Posterior cingulate gyrus (tissue), 11 donors: Measurements from ENCODE around the gene ZZZ3.
"Not testable (repeated sequence)": the region's sequence is repeated elsewhere in the genome, so short reads cannot be mapped to it uniquely, and the experiment has no call there.

Experiments
- DNase-seq, 10 donors: peaks; one replicate each; pipeline versions ENCODE4 v3.0.0 to v3.0.0-alpha.2; 2020 to 2021; ENCODE audit warnings: mixed read lengths in 3 of 10
- intact Hi-C: fragments of 100-400 bp; cut with DNase I; formaldehyde crosslinking; loops from one replicate; pipeline ENCODE4 v1.15.1; 2023

ZZZ3 gene

GRCh38 chr1:77682460-77683159 is at the start of gene ZZZ3:
ZZZ3 (minus strand) TSS chr1:77682658; CDS start chr1:77633354, 49,304 bp downstream.
- DNase-seq, result peak; percentile 77 to 98 (median 84)
- intact Hi-C loops, result loop anchor here (2.0 to 10.0 kb wide), 4 partner anchors 112 to 534 kb away; partner anchors contain the start of gene AK5

- no peak for DNase-seq
- intact Hi-C loops, result no loop called here
Observed at GRCh38 chr1:77732090-77732489, 49.6 kb upstream of the ZZZ3 start.

GRCh38 chr1:77725706-77726105 is 43.2 kb upstream of the ZZZ3 start:
- no peak for DNase-seq
- intact Hi-C loops, result no loop called here

- intact Hi-C loops, result no loop called here
- DNase-seq, result no peak
Observed at GRCh38 chr1:77718181-77718580, 35.7 kb upstream of the ZZZ3 start.

- intact Hi-C loops, result no loop called here
- no peak for DNase-seq
Observed at GRCh38 chr1:77716065-77716464, 33.6 kb upstream of the ZZZ3 start.

- intact Hi-C loops, result no loop called here
- DNase-seq, result no peak
Observed at GRCh38 chr1:77709727-77710126, 27.3 kb upstream of the ZZZ3 start.

- intact Hi-C loops, result no loop called here
- DNase-seq, result no peak
Observed at GRCh38 chr1:77706321-77706720, 23.9 kb upstream of the ZZZ3 start.

GRCh38 chr1:77704736-77705135 is 22.3 kb upstream of the ZZZ3 start:
- DNase-seq, result no peak
- intact Hi-C loops, result no loop called here

GRCh38 chr1:77699673-77700072 is 17.2 kb upstream of the ZZZ3 start:
- DNase-seq, intact Hi-C loops: not testable (repeated sequence)

GRCh38 chr1:77697441-77697840 is 15.0 kb upstream of the ZZZ3 start:
- DNase-seq, result no peak
- intact Hi-C loops, result no loop called here

GRCh38 chr1:77688939-77689338 is 6.5 kb upstream of the ZZZ3 start:
- no peak for DNase-seq
- intact Hi-C loops, result loop anchor here (10.0 kb wide), 1 partner anchor 106 kb away; no protein-coding TSS in a partner anchor

GRCh38 chr1:77687519-77687906 is 5.1 kb upstream of the ZZZ3 start:
- DNase-seq, result no peak
- intact Hi-C loops, result loop anchor here (10.0 kb wide), 1 partner anchor 107 kb away; no protein-coding TSS in a partner anchor

GRCh38 chr1:77686796-77687518 is 4.5 kb upstream of the ZZZ3 start:
- DNase-seq, result peak in 1 of 10 donors; percentile 87
- intact Hi-C loops, result loop anchor here (10.0 kb wide), 1 partner anchor 108 kb away; no protein-coding TSS in a partner anchor

- intact Hi-C loops, result loop anchor here (2.0 to 10.0 kb wide), 4 partner anchors 111 to 535 kb away; partner anchors contain the start of gene AK5
- peak; percentile 81 to 99 (median 92) for DNase-seq
Observed at GRCh38 chr1:77683160-77684148, 996 bp upstream of the ZZZ3 start.

GRCh38 chr1:77680173-77680572 is 2.3 kb downstream of the ZZZ3 start:
- no peak for DNase-seq
- intact Hi-C loops, result loop anchor here (5.0 to 10.0 kb wide), 3 partner anchors 115 to 398 kb away; partner anchors contain the start of gene AK5

- intact Hi-C loops, result no loop called here
- no peak for DNase-seq
Observed at GRCh38 chr1:77678660-77679610, 3.5 kb downstream of the ZZZ3 start.

GRCh38 chr1:77674807-77675206 is 7.7 kb downstream of the ZZZ3 start:
- DNase-seq, intact Hi-C loops: not testable (repeated sequence)

- DNase-seq, result no peak
Observed at GRCh38 chr1:77673716-77674355, 8.6 kb downstream of the ZZZ3 start.

GRCh38 chr1:77673030-77673429 is 9.4 kb downstream of the ZZZ3 start:
- DNase-seq, result no peak
- intact Hi-C loops, result no loop called here

More at GRCh38 chr1:77673716-77674355, 8.6 kb downstream of the ZZZ3 start:
- intact Hi-C loops, result no loop called here
